Measurements from ENCODE around the gene S100A7. TPM values are rescaled to one million over a fixed set of nuclear protein-coding genes. Genes with fewer than 3 reads are reported as not detected.

S100A7 gene
- total and polyA plus RNA-seq, 2 of the 4 experiments (the other 2 are of a cell fraction): not detected

DNA sequence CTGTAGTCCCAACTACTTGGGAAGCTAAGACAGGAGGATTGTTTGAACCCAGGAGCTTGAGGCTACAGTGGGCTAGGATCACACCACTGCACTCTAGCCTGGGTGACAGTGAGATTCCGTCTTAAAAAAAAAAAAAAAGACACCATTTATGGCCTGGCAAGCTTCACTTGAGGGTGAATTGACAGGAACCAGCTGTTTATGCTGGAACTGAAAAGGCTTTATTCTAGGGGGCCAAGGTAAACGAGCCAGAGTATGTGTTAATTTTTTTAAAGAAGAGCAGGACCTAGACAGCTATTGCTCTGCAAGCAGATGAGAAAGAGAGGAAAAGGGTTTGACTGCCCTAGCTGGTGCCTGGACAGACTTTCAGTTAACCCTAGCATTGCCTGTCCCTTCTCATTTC lies 38.3 kb upstream of the S100A7 start:
- POLR2A ChIA-PET (ENCODE audit: unreplicated experiment): no interaction called here
- no peak overlapping the region for H2AK9ac ChIP-seq (replicated peaks; ENCODE audit: low read depth, low read length, poor library complexity)
- H3K14ac ChIP-seq (replicated peaks; ENCODE audit: low read depth, low read length): no peak overlapping the region
- ATAC-seq (ENCODE audit: low read depth): no peak
- H4K20me1 ChIP-seq (ENCODE audit: insufficient read depth, low read length): no peaks in the 10 kb centered on the region
- H2BK5ac ChIP-seq (ENCODE audit: low read depth, low read length, poor library complexity, severe bottlenecking): no peak overlapping the region
- DNase-seq: no peak
- TF ChIP-seq NFE2L2 (IDR thresholded peaks at IDR 0.05; ENCODE audit: low read depth, low read length) (no peak), MAFK (IDR thresholded peaks at IDR 0.05; ENCODE audit: low read depth, low read length) (no peak), BHLHE40 (IDR thresholded peaks at IDR 0.05; ENCODE audit: low read depth, low read length) (no peak), SMC3 (IDR thresholded peaks at IDR 0.05; ENCODE audit: low read depth, low read length) (no peak), RFX5 (IDR thresholded peaks at IDR 0.05; ENCODE audit: low read depth, low read length) (no peak), POLR2A (IDR thresholded peaks at IDR 0.05; ENCODE audit: low read depth, low read length) (no peak), RCOR1 (IDR thresholded peaks at IDR 0.05; ENCODE audit: insufficient replicate concordance, low read length) (no peak), FOS (IDR thresholded peaks at IDR 0.05; ENCODE audit: low read depth, low read length) (no peak), CEBPB (IDR thresholded peaks at IDR 0.05; ENCODE audit: low read depth, low read length) (no peak)
- TF ChIP-seq, protein P1, sequence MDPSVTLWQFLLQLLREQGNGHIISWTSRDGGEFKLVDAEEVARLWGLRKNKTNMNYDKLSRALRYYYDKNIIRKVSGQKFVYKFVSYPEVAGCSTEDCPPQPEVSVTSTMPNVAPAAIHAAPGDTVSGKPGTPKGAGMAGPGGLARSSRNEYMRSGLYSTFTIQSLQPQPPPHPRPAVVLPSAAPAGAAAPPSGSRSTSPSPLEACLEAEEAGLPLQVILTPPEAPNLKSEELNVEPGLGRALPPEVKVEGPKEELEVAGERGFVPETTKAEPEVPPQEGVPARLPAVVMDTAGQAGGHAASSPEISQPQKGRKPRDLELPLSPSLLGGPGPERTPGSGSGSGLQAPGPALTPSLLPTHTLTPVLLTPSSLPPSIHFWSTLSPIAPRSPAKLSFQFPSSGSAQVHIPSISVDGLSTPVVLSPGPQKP (IDR thresholded peaks at IDR 0.05; ENCODE audit: borderline replicate concordance, low read depth, low read length): no peak
- dilution Hi-C loops (cut with HindIII; ENCODE audit: low sequenced_read_pairs, unreplicated experiment): no loop called here
- in situ Hi-C loops (cut with MboI; ENCODE audit: low sequenced_read_pairs): no loop called here
- 0% methylated on average over 1 of the region's 2 CpGs; no CpG with 5 or more reads in 1 of the 2 experiments for WGBS, 2 experiments (ENCODE audit: extremely low coverage in 2 of 2, insufficient read length in 1 of 2)
- CTCF ChIA-PET: interaction anchor here (1.4 kb wide), 1 partner anchor 146 kb away, joined by 7 read pairs; no protein-coding TSS in a partner anchor
- H3K56ac ChIP-seq (ENCODE audit: extremely low read depth, insufficient read depth, low read length): no peak overlapping the region
- H4K8ac ChIP-seq (ENCODE audit: low read depth in 2 of 2, low read length in 2 of 2): no peak overlapping the region
- no peaks in the 10 kb centered on the region for H3K79me1 ChIP-seq (ENCODE audit: low read depth in 1 of 2, low read length in 2 of 2)
- H3K9ac ChIP-seq (ENCODE audit: low read depth, low read length): no peak overlapping the region
- H3K4me1 ChIP-seq (ENCODE audit: control insufficient read depth, insufficient read depth, low read length): no peaks in the 10 kb centered on the region; the same call in 1 of the 2 replicates
- no peak overlapping the region for H3K23ac ChIP-seq (ENCODE audit: low read depth, low read length)
- peaks cover 16% of the 10 kb centered on the region for H3K27me3 ChIP-seq (ENCODE audit: control insufficient read depth, insufficient read depth, low read length)
- H2AK5ac ChIP-seq (ENCODE audit: low read depth, low read length): no peak overlapping the region
- H4K5ac ChIP-seq (ENCODE audit: low read depth, low read length): no peak overlapping the region
- H3K4me3 ChIP-seq (ENCODE audit: insufficient read depth, low read depth, low read length): no peak overlapping the region
- H3K4me2 ChIP-seq (ENCODE audit: low read depth, low read length): no peak overlapping the region
- H3K18ac ChIP-seq (ENCODE audit: low read depth, low read length): no peak overlapping the region
- intact Hi-C loops (cut with micrococcal nuclease): no loop called here
- H3K9me3 ChIP-seq (ENCODE audit: control insufficient read depth, insufficient read depth, low read length): no peaks in the 10 kb centered on the region
- H2AFZ ChIP-seq (replicated peaks; ENCODE audit: low read length, poor library complexity): no peak overlapping the region
- H2BK120ac ChIP-seq (ENCODE audit: low read depth, low read length): no peak overlapping the region
- no peaks in the 10 kb centered on the region for H3K36me3 ChIP-seq (ENCODE audit: control insufficient read depth, insufficient read depth, low read length)
- H3K9me1 ChIP-seq (ENCODE audit: insufficient read depth, low read length): no peaks in the 10 kb centered on the region
- no peak overlapping the region for H3K4ac ChIP-seq (ENCODE audit: low read depth, low read length)
- BruUV-seq (replicated peaks): no TSS peak
- no peak overlapping the region for H3K27ac ChIP-seq (ENCODE audit: insufficient read depth, low read length)
- no peak overlapping the region for H2BK20ac ChIP-seq (ENCODE audit: low read depth, low read length)
- H4K91ac ChIP-seq (ENCODE audit: insufficient read depth, low read depth, low read length): no peak overlapping the region
- no peak overlapping the region for H2BK15ac ChIP-seq (ENCODE audit: low read depth, low read length)

Data from IMR-90 (cell line).